K562 (cell line): ENCODE results near the gene ETAA1.

Source experiments
- CEBPB ChIP-seq: fragments of 450-650 bp; IDR thresholded peaks from 2 replicates; pipeline ENCODE4 v1.6.1; 2016; ENCODE audit warnings: missing genetic modification characterization, missing compliant biosample characterization
- EGR1 ChIP-seq: fragments of 450-650 bp; conservative IDR thresholded peaks from 2 replicates; pipeline ENCODE4 v1.6.1; 2017; ENCODE audit warnings: mild to moderate bottlenecking
- HDGF ChIP-seq: fragments of 450-650 bp; IDR thresholded peaks from 2 replicates; pipeline ENCODE4 v1.6.1; 2016
- KAT7 ChIP-seq: sonication (generic); formaldehyde crosslinking; IDR thresholded peaks from 2 replicates; pipeline ENCODE4 v1.8.0; 2022; ENCODE audit warnings: missing genetic modification reagents, mild to moderate bottlenecking, borderline replicate concordance
- MYC ChIP-seq, 2 experiments: fragments of 250-450 bp in 1 of 2; sonication (Bioruptor Pico) in 1 of 2; IDR thresholded peaks; 2 replicates each; pipeline versions ENCODE4 v1.5.1 to v1.6.1; 2012 to 2021; ENCODE audit warnings: low read depth in 2 of 2, borderline replicate concordance in 1 of 2, improper control_type of control experiment in 1 of 2, low read length in 1 of 2, mild to moderate bottlenecking in 1 of 2, moderate library complexity in 1 of 2
- PKNOX1 ChIP-seq: fragments of 450-650 bp; IDR thresholded peaks from 2 replicates; pipeline ENCODE4 v1.6.1; 2016
- TFE3 ChIP-seq: fragments of 450-650 bp; formaldehyde crosslinking; IDR thresholded peaks from 2 replicates; pipeline ENCODE4 v1.4.0; 2020; ENCODE audit warnings: mild to moderate bottlenecking, mixed read lengths
- TRIM28 ChIP-seq: fragments of 450-650 bp; IDR thresholded peaks from 2 replicates; pipeline ENCODE4 v1.6.1; 2017
- TF ChIP-seq, protein P1 (sequence below), 3 experiments: IDR thresholded peaks in 2 of 3; conservative IDR thresholded peaks in 1 of 3; 2 replicates each; pipeline ENCODE4 v1.5.1; 2011 to 2012; ENCODE audit warnings: low read length in 3 of 3, mild to moderate bottlenecking in 3 of 3, control low read depth in 2 of 3, improper control_type of control experiment in 1 of 3, inconsistent platforms in 1 of 3, low read depth in 1 of 3, mixed read lengths in 1 of 3, moderate library complexity in 1 of 3; ENCODE audit not compliant: insufficient read depth in 2 of 3

DNA sequence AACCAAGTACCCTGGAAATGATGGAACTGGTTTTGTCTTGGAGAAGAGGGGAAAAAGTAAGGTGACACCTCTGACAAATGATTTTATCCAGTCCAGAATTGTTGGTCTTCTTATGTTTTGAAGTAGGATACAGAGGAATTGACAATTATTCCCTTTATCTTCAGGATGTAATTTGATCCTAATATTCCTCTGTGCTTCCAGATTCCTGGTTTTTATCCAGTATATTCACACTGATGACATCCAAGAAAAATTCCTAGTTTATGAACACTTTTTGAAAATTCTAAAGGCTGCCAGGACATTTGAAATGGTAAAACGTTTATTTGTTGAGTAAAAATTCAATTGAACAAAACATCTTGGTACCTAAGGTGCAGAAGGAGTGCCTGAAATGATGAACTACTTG, 22.2 kb upstream of the ETAA1 start:
- TF ChIP-seq TFE3 (CRISPR knock-in tag) (no peak), KAT7 (CRISPR knock-in tag) (no peak), TRIM28 (no peak), PKNOX1 (no peak), MYC (IDR thresholded peaks at IDR 0.05; ENCODE audit: low read depth, low read length) (no peak), MYC (CRISPR knock-in tag; IDR thresholded peaks at IDR 0.05; ENCODE audit: borderline replicate concordance, low read depth) (no peak), EGR1 (no peak), HDGF (no peak), CEBPB (tag) (no peak)
- TF ChIP-seq, protein P1, sequence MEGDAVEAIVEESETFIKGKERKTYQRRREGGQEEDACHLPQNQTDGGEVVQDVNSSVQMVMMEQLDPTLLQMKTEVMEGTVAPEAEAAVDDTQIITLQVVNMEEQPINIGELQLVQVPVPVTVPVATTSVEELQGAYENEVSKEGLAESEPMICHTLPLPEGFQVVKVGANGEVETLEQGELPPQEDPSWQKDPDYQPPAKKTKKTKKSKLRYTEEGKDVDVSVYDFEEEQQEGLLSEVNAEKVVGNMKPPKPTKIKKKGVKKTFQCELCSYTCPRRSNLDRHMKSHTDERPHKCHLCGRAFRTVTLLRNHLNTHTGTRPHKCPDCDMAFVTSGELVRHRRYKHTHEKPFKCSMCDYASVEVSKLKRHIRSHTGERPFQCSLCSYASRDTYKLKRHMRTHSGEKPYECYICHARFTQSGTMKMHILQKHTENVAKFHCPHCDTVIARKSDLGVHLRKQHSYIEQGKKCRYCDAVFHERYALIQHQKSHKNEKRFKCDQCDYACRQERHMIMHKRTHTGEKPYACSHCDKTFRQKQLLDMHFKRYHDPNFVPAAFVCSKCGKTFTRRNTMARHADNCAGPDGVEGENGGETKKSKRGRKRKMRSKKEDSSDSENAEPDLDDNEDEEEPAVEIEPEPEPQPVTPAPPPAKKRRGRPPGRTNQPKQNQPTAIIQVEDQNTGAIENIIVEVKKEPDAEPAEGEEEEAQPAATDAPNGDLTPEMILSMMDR (IDR thresholded peaks at IDR 0.05 in 2 of 3, conservative IDR thresholded peaks at IDR 0.05 in 1 of 3; ENCODE audit: insufficient read depth in 2 of 3, low read depth in 1 of 3, low read length in 3 of 3), result no peak
